H1 (cell line): ENCODE data around the gene TXNDC16. TPM values are rescaled to one million over a fixed set of nuclear protein-coding genes. Genes with fewer than 3 reads are reported as not detected.

Experiments used
- CHD1 ChIP-seq: IDR thresholded peaks from 2 replicates; pipeline ENCODE4 v1.6.1; 2012; ENCODE audit warnings: low read depth, low read length, improper control_type of control experiment
- HDAC2 ChIP-seq, 2 experiments: fragments of 300-600 bp in 1 of 2; sonication (generic) in 1 of 2; IDR thresholded peaks; 2 replicates each; pipeline ENCODE4 v1.6.1; 2011 to 2012; ENCODE audit warnings: low read depth in 2 of 2, low read length in 2 of 2, mild to moderate bottlenecking in 2 of 2, moderate library complexity in 2 of 2, borderline replicate concordance in 1 of 2, inconsistent platforms in 1 of 2
- HDAC6 ChIP-seq: IDR thresholded peaks from one replicate; pipeline ENCODE4 v1.7.1; 2012; ENCODE audit warnings: low read depth, mild to moderate bottlenecking, inconsistent platforms, low read length, moderate library complexity
- POU5F1 ChIP-seq: IDR thresholded peaks from 2 replicates; pipeline ENCODE4 v1.6.1; 2011; ENCODE audit warnings: low read depth, mild to moderate bottlenecking, low read length, moderate library complexity
- polyA plus RNA-seq, 7 experiments: library from polyadenylated mRNA; depleted of rRNA in 3 of 7; stranded (reverse) in 5 of 7; unstranded in 2 of 7; fragments of >200 nt in 5 of 7; fragments of 200-250 nt in 2 of 7; gene quantifications; 1 replicate in 5 of 7; 2 replicates in 1 of 7; 4 replicates in 1 of 7; pipeline versions ENCODE4 v1.2.1 to v1.2.3, GENCODE V29; 2011 to 2013; ENCODE audit warnings: missing spikeins in 2 of 7, mixed read lengths in 2 of 7
- total RNA-seq: library from RNA; stranded (reverse); fragmentation: NEBNext Ultra II Directional; extraction: Animal tissue kit (Norgen Biotek cat#: 25700); gene quantifications from 2 replicates; pipeline ENCODE4 v1.2.1, GENCODE V29; 2021
- TF ChIP-seq, protein P1 (sequence below), 3 experiments: IDR thresholded peaks; 1 replicate in 2 of 3; 2 replicates in 1 of 3; pipeline versions ENCODE4 v1.5.1 to v1.6.1; 2011; ENCODE audit warnings: low read length in 3 of 3, mild to moderate bottlenecking in 3 of 3, inconsistent platforms in 2 of 3, low read depth in 1 of 3, moderate library complexity in 1 of 3; ENCODE audit not compliant: insufficient read depth in 1 of 3; ENCODE audit errors: control extremely low read depth in 1 of 3

The TXNDC16 gene
- total and polyA plus RNA-seq, 2 of the 8 experiments (the other 6 are each of a cell fraction or from before 2014, with no cell fraction given), result 6.7 to 14.3 TPM

- TF ChIP-seq, protein P1, sequence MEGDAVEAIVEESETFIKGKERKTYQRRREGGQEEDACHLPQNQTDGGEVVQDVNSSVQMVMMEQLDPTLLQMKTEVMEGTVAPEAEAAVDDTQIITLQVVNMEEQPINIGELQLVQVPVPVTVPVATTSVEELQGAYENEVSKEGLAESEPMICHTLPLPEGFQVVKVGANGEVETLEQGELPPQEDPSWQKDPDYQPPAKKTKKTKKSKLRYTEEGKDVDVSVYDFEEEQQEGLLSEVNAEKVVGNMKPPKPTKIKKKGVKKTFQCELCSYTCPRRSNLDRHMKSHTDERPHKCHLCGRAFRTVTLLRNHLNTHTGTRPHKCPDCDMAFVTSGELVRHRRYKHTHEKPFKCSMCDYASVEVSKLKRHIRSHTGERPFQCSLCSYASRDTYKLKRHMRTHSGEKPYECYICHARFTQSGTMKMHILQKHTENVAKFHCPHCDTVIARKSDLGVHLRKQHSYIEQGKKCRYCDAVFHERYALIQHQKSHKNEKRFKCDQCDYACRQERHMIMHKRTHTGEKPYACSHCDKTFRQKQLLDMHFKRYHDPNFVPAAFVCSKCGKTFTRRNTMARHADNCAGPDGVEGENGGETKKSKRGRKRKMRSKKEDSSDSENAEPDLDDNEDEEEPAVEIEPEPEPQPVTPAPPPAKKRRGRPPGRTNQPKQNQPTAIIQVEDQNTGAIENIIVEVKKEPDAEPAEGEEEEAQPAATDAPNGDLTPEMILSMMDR (IDR thresholded peaks at IDR 0.05; ENCODE audit: control extremely low read depth in 1 of 3, insufficient read depth in 1 of 3, low read depth in 1 of 3, low read length in 3 of 3), result no peak
- TF ChIP-seq POU5F1 (no peak), HDAC6 (no peak), CHD1 (no peak), HDAC2 (IDR thresholded peaks at IDR 0.05; ENCODE audit: borderline replicate concordance in 1 of 2, low read depth in 2 of 2, low read length in 2 of 2) (no peak)
These were observed 138.4 kb downstream of the TXNDC16 start (continued) for GRCh38 chr14:52413729-52414408.
